Measurements from ENCODE around the gene EFHD2.

EFHD2 gene

GRCh38 chr1:15381805-15382204, 27.9 kb upstream of the EFHD2 start:
- no peak for TF ChIP-seq CTCF (IDR thresholded peaks at IDR 0.05; ENCODE audit: control insufficient read depth, extremely low read depth, insufficient read depth)
- H3K4me3 ChIP-seq (ENCODE audit: low read depth, low read length) = no peak overlapping the region
- no peak for DNase-seq (ENCODE audit: low read depth)

GRCh38 chr1:15382601-15383518, 26.8 kb upstream of the EFHD2 start:
- DNase-seq (ENCODE audit: low read depth) = no peak
- no peak for TF ChIP-seq CTCF (IDR thresholded peaks at IDR 0.05; ENCODE audit: control insufficient read depth, extremely low read depth, insufficient read depth)
- H3K4me3 ChIP-seq (ENCODE audit: low read depth, low read length) = no peak overlapping the region

- no peak overlapping the region for H3K4me3 ChIP-seq (ENCODE audit: low read depth, low read length)
- no peak for TF ChIP-seq CTCF (IDR thresholded peaks at IDR 0.05; ENCODE audit: control insufficient read depth, extremely low read depth, insufficient read depth)
- DNase-seq (ENCODE audit: low read depth) = no peak
Measured at GRCh38 chr1:15383810-15384209, 25.9 kb upstream of the EFHD2 start.

- no peak for TF ChIP-seq CTCF (IDR thresholded peaks at IDR 0.05; ENCODE audit: control insufficient read depth, extremely low read depth, insufficient read depth)
Measured at GRCh38 chr1:15384301-15384901, 25.3 kb upstream of the EFHD2 start.

GRCh38 chr1:15385420-15385819, 24.3 kb upstream of the EFHD2 start:
- TF ChIP-seq CTCF (IDR thresholded peaks at IDR 0.05; ENCODE audit: control insufficient read depth, extremely low read depth, insufficient read depth) = no peak
- no peak for DNase-seq (ENCODE audit: low read depth)
- H3K4me3 ChIP-seq (ENCODE audit: low read depth, low read length) = no peak overlapping the region

More at GRCh38 chr1:15384301-15384901, 25.3 kb upstream of the EFHD2 start:
- H3K4me3 ChIP-seq (ENCODE audit: low read depth, low read length) = no peak overlapping the region
- DNase-seq (ENCODE audit: low read depth) = no peak

- no peak overlapping the region for H3K4me3 ChIP-seq (ENCODE audit: low read depth, low read length)
- no peak for DNase-seq (ENCODE audit: low read depth)
- no peak for TF ChIP-seq CTCF (IDR thresholded peaks at IDR 0.05; ENCODE audit: control insufficient read depth, extremely low read depth, insufficient read depth)
Measured at GRCh38 chr1:15386164-15386749, 23.4 kb upstream of the EFHD2 start.

Measured in LNCaP clone FGC (cell line).